ENCODE measurements around the gene ASB5.

The ASB5 gene

GRCh38 chr4:176268963-176269362 lies at the start of gene ASB5:
Gene ASB5 (minus strand): TSS chr4:176269222. CDS start chr4:176269108, 114 bp downstream.
- TF ChIP-seq GATA3 (IDR thresholded peaks at IDR 0.05; ENCODE audit: low read depth, low read length): no peak
- no peak for TF ChIP-seq GATA2 (IDR thresholded peaks at IDR 0.05; ENCODE audit: low read depth, low read length)

GRCh38 chr4:176313596-176314336 lies 44.7 kb upstream of the ASB5 start:
- TF ChIP-seq GATA3 (IDR thresholded peaks at IDR 0.05; ENCODE audit: low read depth, low read length): no peak
- no peak for TF ChIP-seq GATA2 (IDR thresholded peaks at IDR 0.05; ENCODE audit: low read depth, low read length)

- TF ChIP-seq GATA3 (IDR thresholded peaks at IDR 0.05; ENCODE audit: low read depth, low read length) (no peak), GATA2 (IDR thresholded peaks at IDR 0.05; ENCODE audit: low read depth, low read length) (no peak)
Observed at GRCh38 chr4:176309772-176310171, 40.8 kb upstream of the ASB5 start.

GRCh38 chr4:176309046-176309445 lies 40.0 kb upstream of the ASB5 start:
- TF ChIP-seq GATA3 (IDR thresholded peaks at IDR 0.05; ENCODE audit: low read depth, low read length) (no peak), GATA2 (IDR thresholded peaks at IDR 0.05; ENCODE audit: low read depth, low read length) (no peak)

GRCh38 chr4:176308441-176308840 lies 39.4 kb upstream of the ASB5 start:
- no peak for TF ChIP-seq GATA3 (IDR thresholded peaks at IDR 0.05; ENCODE audit: low read depth, low read length)
- no peak for TF ChIP-seq GATA2 (IDR thresholded peaks at IDR 0.05; ENCODE audit: low read depth, low read length)

- TF ChIP-seq GATA3 (IDR thresholded peaks at IDR 0.05; ENCODE audit: low read depth, low read length) (no peak), GATA2 (IDR thresholded peaks at IDR 0.05; ENCODE audit: low read depth, low read length) (no peak)
Observed at GRCh38 chr4:176307666-176307930, 38.6 kb upstream of the ASB5 start.

GRCh38 chr4:176306837-176307665 lies 38.0 kb upstream of the ASB5 start:
- no peak for TF ChIP-seq GATA3 (IDR thresholded peaks at IDR 0.05; ENCODE audit: low read depth, low read length)
- TF ChIP-seq GATA2 (IDR thresholded peaks at IDR 0.05; ENCODE audit: low read depth, low read length): no peak

- TF ChIP-seq GATA3 (IDR thresholded peaks at IDR 0.05; ENCODE audit: low read depth, low read length): no peak
- no peak for TF ChIP-seq GATA2 (IDR thresholded peaks at IDR 0.05; ENCODE audit: low read depth, low read length)
Observed at GRCh38 chr4:176303938-176304337, 34.9 kb upstream of the ASB5 start.

GRCh38 chr4:176302283-176303275 lies 33.6 kb upstream of the ASB5 start:
- TF ChIP-seq GATA3 (IDR thresholded peaks at IDR 0.05; ENCODE audit: low read depth, low read length): no peak
- no peak for TF ChIP-seq GATA2 (IDR thresholded peaks at IDR 0.05; ENCODE audit: low read depth, low read length)

- no peak for TF ChIP-seq GATA2 (IDR thresholded peaks at IDR 0.05; ENCODE audit: low read depth, low read length)
- TF ChIP-seq GATA3 (IDR thresholded peaks at IDR 0.05; ENCODE audit: low read depth, low read length): no peak
Observed at GRCh38 chr4:176300565-176300964, 31.5 kb upstream of the ASB5 start.

GRCh38 chr4:176300036-176300435 lies 31.0 kb upstream of the ASB5 start:
- TF ChIP-seq GATA2 (IDR thresholded peaks at IDR 0.05; ENCODE audit: low read depth, low read length) (no peak), GATA3 (IDR thresholded peaks at IDR 0.05; ENCODE audit: low read depth, low read length) (no peak)

GRCh38 chr4:176298664-176299063 lies 29.6 kb upstream of the ASB5 start:
- TF ChIP-seq GATA3 (IDR thresholded peaks at IDR 0.05; ENCODE audit: low read depth, low read length): no peak
- no peak for TF ChIP-seq GATA2 (IDR thresholded peaks at IDR 0.05; ENCODE audit: low read depth, low read length)

GRCh38 chr4:176293660-176294059 lies 24.6 kb upstream of the ASB5 start:
- TF ChIP-seq GATA2 (IDR thresholded peaks at IDR 0.05; ENCODE audit: low read depth, low read length): no peak
- TF ChIP-seq GATA3 (IDR thresholded peaks at IDR 0.05; ENCODE audit: low read depth, low read length): no peak

- TF ChIP-seq GATA3 (IDR thresholded peaks at IDR 0.05; ENCODE audit: low read depth, low read length): no peak
- TF ChIP-seq GATA2 (IDR thresholded peaks at IDR 0.05; ENCODE audit: low read depth, low read length): no peak
Observed at GRCh38 chr4:176292920-176293319, 23.9 kb upstream of the ASB5 start.
